CD14-positive monocyte (primary cell): Measurements from ENCODE around the gene THSD7B. TPM values are rescaled to one million over a fixed set of nuclear protein-coding genes. Genes with fewer than 3 reads are reported as not detected.

ENCODE experiments used
- DNase-seq, 3 donors: peaks; one replicate each; pipeline ENCODE4 v3.0.0-alpha.2; 2011 to 2022
- H2AFZ ChIP-seq: 2 replicates; pipeline ENCODE4 v1.6.0; 2012; ENCODE audit warnings: mild to moderate bottlenecking, low read depth, low read length, inconsistent platforms; ENCODE audit not compliant: insufficient read depth, poor library complexity, severe bottlenecking
- H3K27ac ChIP-seq, 2 donors: 1 replicate in 1 of 2; 2 replicates in 1 of 2; pipeline ENCODE4 v1.5.1; 2012 to 2013; ENCODE audit warnings: low read length in 2 of 2, control low read depth in 1 of 2, inconsistent platforms in 1 of 2, low read depth in 1 of 2, mild to moderate bottlenecking in 1 of 2
- H3K27me3 ChIP-seq, 2 donors: one replicate each; pipeline versions ENCODE4 v1.6.0 to v1.6.1; 2011 to 2013; ENCODE audit warnings: low read length in 2 of 2; ENCODE audit not compliant: control insufficient read depth in 2 of 2, insufficient read depth in 2 of 2
- H3K36me3 ChIP-seq, 2 donors: replicated peaks in 1 of 2; 1 replicate in 1 of 2; 2 replicates in 1 of 2; pipeline versions ENCODE4 v1.5.1 to v1.6.1; 2012 to 2013; ENCODE audit warnings: low read length in 2 of 2, control low read depth in 1 of 2, inconsistent platforms in 1 of 2, mild to moderate bottlenecking in 1 of 2; ENCODE audit not compliant: insufficient read depth in 2 of 2, control insufficient read depth in 1 of 2
- H3K4me1 ChIP-seq, 2 donors: 1 replicate in 1 of 2; 2 replicates in 1 of 2; pipeline versions ENCODE4 v1.5.1 to v1.6.1; 2012 to 2013; ENCODE audit warnings: low read length in 2 of 2, control low read depth in 1 of 2, inconsistent platforms in 1 of 2, mild to moderate bottlenecking in 1 of 2, moderate library complexity in 1 of 2; ENCODE audit not compliant: insufficient read depth in 2 of 2, control insufficient read depth in 1 of 2
- H3K4me2 ChIP-seq: replicated peaks from 2 replicates; pipeline ENCODE3; 2012; ENCODE audit warnings: low read length, moderate library complexity, mild to moderate bottlenecking; ENCODE audit not compliant: poor library complexity, severe bottlenecking; ENCODE audit errors: extremely low read depth
- H3K4me3 ChIP-seq, 3 experiments: fragments of 200-600 bp in 1 of 3; sonication (generic) in 1 of 3; replicated peaks in 1 of 3; 1 replicate in 2 of 3; 2 replicates in 1 of 3; pipeline ENCODE4 v1.5.1; 2011 to 2013; ENCODE audit warnings: low read length in 3 of 3, mild to moderate bottlenecking in 3 of 3, control low read depth in 2 of 3, low read depth in 2 of 3, inconsistent platforms in 1 of 3, moderate library complexity in 1 of 3
- H3K79me2 ChIP-seq: 2 replicates; pipeline ENCODE4 v1.6.0; 2012; ENCODE audit warnings: mild to moderate bottlenecking, control low read depth, inconsistent platforms, low read length, moderate library complexity; ENCODE audit not compliant: insufficient read depth
- H3K9ac ChIP-seq: 2 replicates; pipeline ENCODE4 v1.6.0; 2017; ENCODE audit warnings: low read length, mild to moderate bottlenecking; ENCODE audit not compliant: insufficient read depth, poor library complexity, severe bottlenecking
- H3K9me3 ChIP-seq, 2 donors: replicated peaks in 1 of 2; 1 replicate in 1 of 2; 2 replicates in 1 of 2; pipeline versions ENCODE4 v1.5.1 to v1.6.1; 2012 to 2013; ENCODE audit warnings: low read length in 2 of 2, control low read depth in 1 of 2; ENCODE audit not compliant: control insufficient read depth in 1 of 2, insufficient read depth in 1 of 2
- H4K20me1 ChIP-seq: 2 replicates; pipeline ENCODE4 v1.6.0; 2012; ENCODE audit warnings: mild to moderate bottlenecking, low read length, control low read depth, moderate library complexity; ENCODE audit not compliant: insufficient read depth
- H3K27ac Mint-ChIP-seq, 7 donors: one replicate each; pipeline ENCODE4 v1.8.0; 2020; ENCODE audit warnings: mild to moderate bottlenecking in 7 of 7, mixed read lengths in 7 of 7, moderate library complexity in 6 of 7, inconsistent platforms in 2 of 7
- H3K27me3 Mint-ChIP-seq, 3 donors: one replicate each; pipeline ENCODE4 v1.8.0; 2021 to 2022; ENCODE audit warnings: low read depth in 3 of 3, mild to moderate bottlenecking in 3 of 3, mixed read lengths in 3 of 3, moderate library complexity in 3 of 3, inconsistent platforms in 1 of 3
- H3K36me3 Mint-ChIP-seq, 2 donors: one replicate each; pipeline ENCODE4 v1.8.0; 2020; ENCODE audit warnings: mixed read lengths in 2 of 2, inconsistent platforms in 1 of 2, mild to moderate bottlenecking in 1 of 2
- H3K4me1 Mint-ChIP-seq: one replicate; pipeline ENCODE4 v1.8.0; 2020; ENCODE audit warnings: mild to moderate bottlenecking, mixed read lengths
- H3K4me3 Mint-ChIP-seq, 2 donors: one replicate each; pipeline ENCODE4 v1.8.0; 2020; ENCODE audit warnings: mild to moderate bottlenecking in 2 of 2, mixed read lengths in 2 of 2, moderate library complexity in 1 of 2
- H3K9me3 Mint-ChIP-seq, 7 donors: one replicate each; pipeline ENCODE4 v1.8.0; 2020 to 2022; ENCODE audit warnings: mixed read lengths in 7 of 7, mild to moderate bottlenecking in 6 of 7, moderate library complexity in 6 of 7, inconsistent platforms in 2 of 7
- CTCF ChIP-seq: fragments of 200-600 bp; IDR thresholded peaks from one replicate; pipeline ENCODE4 v1.8.0; 2022; ENCODE audit warnings: antibody characterized with exemption, mild to moderate bottlenecking
- WGBS: methylation state at CpG from one replicate; pipeline ENCODE4 v1.1.5; 2013; ENCODE audit warnings: missing lambda C conversion rate; ENCODE audit not compliant: insufficient coverage; 5-methylcytosine and 5-hydroxymethylcytosine counted together
- intact Hi-C, 2 donors: fragments of 100-400 bp; cut with micrococcal nuclease; formaldehyde crosslinking; loops; one replicate each; pipeline versions ENCODE4 v1.15.0 to v1.15.1; 2023
- polyA plus RNA-seq, 3 donors: library from polyadenylated mRNA; depleted of rRNA in 1 of 3; unstranded in 2 of 3; stranded (reverse) in 1 of 3; fragments of 300-500 nt in 2 of 3; fragments of >200 nt in 1 of 3; fragmentation: Illumina TruSeq in 2 of 3; gene quantifications; 1 replicate in 2 of 3; 2 replicates in 1 of 3; pipeline ENCODE4 v1.2.3, GENCODE V29; 2012 to 2021

Gene THSD7B
- polyA plus RNA-seq, 3 donors, result not detected

GRCh38 chr2:137002896-137003295 is 237.6 kb downstream of the THSD7B start:
- Histone ChIP-seq H3K27me3 (no peaks in the 10 kb centered on the region), H3K9me3 (no peaks in the 10 kb centered on the region), H4K20me1 (no peaks in the 10 kb centered on the region), H3K79me2 (no peaks in the 10 kb centered on the region), H3K27ac (no peak overlapping the region), H2AFZ (no peak overlapping the region), H3K9ac (no peak overlapping the region), H3K4me1 (no peaks in the 10 kb centered on the region), H3K4me2 (no peak overlapping the region), H3K36me3 (no peaks in the 10 kb centered on the region), H3K4me3 (no peak overlapping the region)
- Mint-ChIP-seq H3K9me3 (no peaks in the 10 kb centered on the region), H3K4me1 (no peaks in the 10 kb centered on the region), H3K36me3 (no peaks in the 10 kb centered on the region), H3K27me3 (peaks cover 0 to 3% (median 3%) of the 10 kb centered on the region in 3 donors), H3K4me3 (no peak overlapping the region), H3K27ac (no peak overlapping the region)
- intact Hi-C loops, result no loop called here
- WGBS, result 100% methylated on average over 1 of the region's 1 CpG
- no peak for TF ChIP-seq CTCF
- DNase-seq, result no peak

- Mint-ChIP-seq H3K4me1 (no peaks in the 10 kb centered on the region), H3K9me3 (no peaks in the 10 kb centered on the region), H3K36me3 (no peaks in the 10 kb centered on the region), H3K27me3 (peaks cover 0 to 3% (median 0%) of the 10 kb centered on the region in 3 donors), H3K27ac (no peak overlapping the region), H3K4me3 (no peak overlapping the region)
- Histone ChIP-seq H3K36me3 (no peaks in the 10 kb centered on the region), H3K79me2 (no peaks in the 10 kb centered on the region), H3K27ac (no peak overlapping the region), H3K4me3 (no peak overlapping the region), H3K4me1 (no peaks in the 10 kb centered on the region), H4K20me1 (no peaks in the 10 kb centered on the region), H3K9ac (no peak overlapping the region), H3K4me2 (no peak overlapping the region), H3K9me3 (no peaks in the 10 kb centered on the region), H2AFZ (no peak overlapping the region), H3K27me3 (no peaks in the 10 kb centered on the region)
- no peak for TF ChIP-seq CTCF
- DNase-seq, result no peak
- WGBS, result 80% methylated on average over 2 of the region's 2 CpGs
- intact Hi-C loops, result no loop called here
Measured at GRCh38 chr2:137005210-137005609, 239.9 kb downstream of the THSD7B start.
